ENCODE data around the gene ABCC11.
"Not testable (repeated sequence)": the region's sequence is repeated elsewhere in the genome, so short reads cannot be mapped to it uniquely, and the experiment has no call there.

Gene ABCC11

DNA sequence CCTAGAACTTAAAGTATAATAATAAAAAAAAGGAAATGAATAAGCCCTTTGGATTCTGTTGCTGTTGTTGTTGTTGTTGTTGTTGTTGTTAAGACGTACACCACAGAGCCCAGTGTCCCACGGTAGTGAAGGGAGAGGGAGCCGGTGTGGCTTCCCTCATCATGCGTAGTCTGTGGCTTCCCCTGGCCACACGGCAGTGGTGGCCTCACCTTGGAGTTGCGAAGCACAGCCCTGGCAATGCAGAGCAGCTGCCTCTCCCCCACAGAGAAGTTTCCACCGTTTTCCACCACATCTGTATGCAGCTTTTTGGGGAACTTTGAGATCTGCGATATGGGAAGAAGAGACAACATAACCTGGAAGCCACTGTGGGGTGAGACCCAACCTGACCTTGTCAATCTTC, 77.4 kb downstream of the ABCC11 start:
- H3K23ac ChIP-seq (ENCODE audit: low read length in 2 of 2): no peak overlapping the region

DNA sequence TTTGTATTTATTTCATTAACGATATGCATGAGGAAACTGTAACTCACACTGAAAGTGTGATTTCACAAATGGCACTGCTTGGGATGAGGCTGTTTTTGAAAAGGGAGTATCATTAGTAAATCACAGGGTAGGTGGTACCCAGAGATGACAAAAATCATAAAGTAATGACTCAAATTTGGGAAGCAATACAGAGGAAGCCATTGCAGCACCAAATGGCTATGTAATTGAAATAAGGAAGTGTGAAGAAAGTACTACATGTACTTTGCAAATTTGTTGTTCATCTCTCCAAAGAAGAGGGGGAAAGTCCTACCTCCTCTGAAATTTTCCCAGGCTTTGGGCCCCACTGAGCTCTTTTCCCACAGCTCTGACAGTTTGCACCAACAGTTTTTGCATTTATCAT, 79.3 kb downstream of the ABCC11 start:
- no peak overlapping the region for H4K8ac ChIP-seq (ENCODE audit: low read length)
- H3K9me3 ChIP-seq (ENCODE audit: control insufficient read depth, low read length): no peaks in the 10 kb centered on the region
- H3K4me3 ChIP-seq (ENCODE audit: insufficient read depth in 1 of 2, low read depth in 1 of 2, low read length in 2 of 2): no peak overlapping the region
- H2BK120ac ChIP-seq (ENCODE audit: low read depth, low read length): no peak overlapping the region
- no peak overlapping the region for H2BK12ac ChIP-seq (ENCODE audit: low read length in 2 of 2)
- no peak overlapping the region for H3K18ac ChIP-seq (ENCODE audit: low read depth in 1 of 2, low read length in 2 of 2)
- H3K27ac ChIP-seq (ENCODE audit: low read length, poor library complexity, severe bottlenecking): no peak overlapping the region
- H2AFZ ChIP-seq (ENCODE audit: low read depth, low read length): no peak overlapping the region
- H2AK5ac ChIP-seq (ENCODE audit: low read length, severe bottlenecking): no peak overlapping the region
- DNase-seq: no peak
- peaks cover 1% of the 10 kb centered on the region for H3K4me1 ChIP-seq (ENCODE audit: control insufficient read depth, insufficient read depth, low read depth, low read length)
- H3K79me1 ChIP-seq (replicated peaks; ENCODE audit: low read length, poor library complexity, severe bottlenecking): no peaks in the 10 kb centered on the region
- 94% methylated on average over 1 of the region's 1 CpG for WGBS
- H3K14ac ChIP-seq (ENCODE audit: low read length in 2 of 2): no peak overlapping the region
- no peak overlapping the region for H2BK15ac ChIP-seq (ENCODE audit: low read depth, poor library complexity, severe bottlenecking)
- H3K4me2 ChIP-seq (ENCODE audit: low read length, poor library complexity, severe bottlenecking): no peak overlapping the region
- no peak overlapping the region for H4K91ac ChIP-seq (ENCODE audit: low read length)
- no peaks in the 10 kb centered on the region for H3K36me3 ChIP-seq (ENCODE audit: control insufficient read depth in 1 of 2, insufficient read depth in 2 of 2, low read depth in 1 of 2, low read length in 2 of 2)
- H3K27me3 ChIP-seq (ENCODE audit: control insufficient read depth in 1 of 2, insufficient read depth in 1 of 2, low read length in 2 of 2): peaks cover 0 to 4% of the 10 kb centered on the region in 2 experiments
- no peak overlapping the region for H2BK5ac ChIP-seq (ENCODE audit: low read depth, low read length, poor library complexity, severe bottlenecking)
- no peak overlapping the region for H3K4ac ChIP-seq (ENCODE audit: low read depth in 1 of 2, low read length in 2 of 2)
- no peak overlapping the region for H3K9ac ChIP-seq (ENCODE audit: low read length)
- no peak overlapping the region for H3K23ac ChIP-seq (ENCODE audit: low read length in 2 of 2)

More for the DNA sequence above, 77.4 kb downstream of the ABCC11 start:
- H2AFZ ChIP-seq (ENCODE audit: low read depth, low read length): no peak overlapping the region
- H3K27me3 ChIP-seq (ENCODE audit: control insufficient read depth in 1 of 2, insufficient read depth in 1 of 2, low read length in 2 of 2): peaks cover 9% of the 10 kb centered on the region in 2 experiments
- H3K79me1 ChIP-seq (replicated peaks; ENCODE audit: low read length, poor library complexity, severe bottlenecking): no peaks in the 10 kb centered on the region
- no peak overlapping the region for H3K27ac ChIP-seq (ENCODE audit: low read length, poor library complexity, severe bottlenecking)
- no peak overlapping the region for H2BK15ac ChIP-seq (ENCODE audit: low read depth, poor library complexity, severe bottlenecking)
- no peak overlapping the region for H3K18ac ChIP-seq (ENCODE audit: low read depth in 1 of 2, low read length in 2 of 2)
- no peak overlapping the region for H3K14ac ChIP-seq (ENCODE audit: low read length in 2 of 2)
- no peak overlapping the region for H3K4me3 ChIP-seq (ENCODE audit: insufficient read depth in 1 of 2, low read depth in 1 of 2, low read length in 2 of 2)
- no peak overlapping the region for H3K4me2 ChIP-seq (ENCODE audit: low read length, poor library complexity, severe bottlenecking)
- peaks cover 1% of the 10 kb centered on the region for H3K4me1 ChIP-seq (ENCODE audit: control insufficient read depth, insufficient read depth, low read depth, low read length)
- no peak overlapping the region for H4K8ac ChIP-seq (ENCODE audit: low read length)
- H3K9ac ChIP-seq (ENCODE audit: low read length): no peak overlapping the region
- H2BK5ac ChIP-seq (ENCODE audit: low read depth, low read length, poor library complexity, severe bottlenecking): no peak overlapping the region
- H3K9me3 ChIP-seq (ENCODE audit: control insufficient read depth, low read length): no peaks in the 10 kb centered on the region
- no peak overlapping the region for H4K91ac ChIP-seq (ENCODE audit: low read length)
- H3K36me3 ChIP-seq (ENCODE audit: control insufficient read depth in 1 of 2, insufficient read depth in 2 of 2, low read depth in 1 of 2, low read length in 2 of 2): no peaks in the 10 kb centered on the region
- H2BK12ac ChIP-seq (ENCODE audit: low read length in 2 of 2): no peak overlapping the region
- WGBS: 88% methylated on average over 8 of the region's 8 CpGs
- H3K4ac ChIP-seq (ENCODE audit: low read depth in 1 of 2, low read length in 2 of 2): no peak overlapping the region
- no peak overlapping the region for H2AK5ac ChIP-seq (ENCODE audit: low read length, severe bottlenecking)
- no peak overlapping the region for H2BK120ac ChIP-seq (ENCODE audit: low read depth, low read length)
- DNase-seq: no peak

DNA sequence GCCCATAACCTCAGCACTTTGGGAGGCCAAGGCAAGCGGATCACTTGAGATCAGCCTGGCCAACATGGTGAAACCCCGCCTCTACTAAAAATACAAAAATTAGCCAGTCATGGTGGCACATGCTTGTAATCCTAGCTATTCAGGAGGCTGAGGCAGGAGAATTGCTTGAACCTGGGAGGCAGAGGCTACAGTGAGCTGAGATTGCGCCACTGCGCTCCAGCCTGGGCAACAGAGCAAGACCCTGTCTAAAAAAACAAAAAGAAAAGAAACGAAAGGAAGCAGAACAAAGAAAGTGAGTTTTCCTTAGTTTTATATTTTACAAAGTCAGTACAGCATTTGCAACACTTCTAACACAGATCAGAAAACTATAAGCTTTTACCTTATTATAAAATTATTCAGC, 80.7 kb downstream of the ABCC11 start:
- H3K14ac ChIP-seq (ENCODE audit: low read length in 2 of 2); H2BK5ac ChIP-seq (ENCODE audit: low read depth, low read length, poor library complexity, severe bottlenecking); H3K36me3 ChIP-seq (ENCODE audit: control insufficient read depth in 1 of 2, insufficient read depth in 2 of 2, low read depth in 1 of 2, low read length in 2 of 2); H4K91ac ChIP-seq (ENCODE audit: low read length); H3K4me1 ChIP-seq (ENCODE audit: control insufficient read depth, insufficient read depth, low read depth, low read length); H2BK12ac ChIP-seq (ENCODE audit: low read length in 2 of 2); H2AK5ac ChIP-seq (ENCODE audit: low read length, severe bottlenecking); H3K18ac ChIP-seq (ENCODE audit: low read depth in 1 of 2, low read length in 2 of 2); DNase-seq; H2BK120ac ChIP-seq (ENCODE audit: low read depth, low read length); H3K4me2 ChIP-seq (ENCODE audit: low read length, poor library complexity, severe bottlenecking); H3K27ac ChIP-seq (ENCODE audit: low read length, poor library complexity, severe bottlenecking); H3K4me3 ChIP-seq (ENCODE audit: insufficient read depth in 1 of 2, low read depth in 1 of 2, low read length in 2 of 2); H3K23ac ChIP-seq (ENCODE audit: low read length in 2 of 2); H3K27me3 ChIP-seq (ENCODE audit: control insufficient read depth in 1 of 2, insufficient read depth in 1 of 2, low read length in 2 of 2); H3K9me3 ChIP-seq (ENCODE audit: control insufficient read depth, low read length); H3K79me1 ChIP-seq (replicated peaks; ENCODE audit: low read length, poor library complexity, severe bottlenecking); H2AFZ ChIP-seq (ENCODE audit: low read depth, low read length); H3K9ac ChIP-seq (ENCODE audit: low read length); H3K4ac ChIP-seq (ENCODE audit: low read depth in 1 of 2, low read length in 2 of 2); H4K8ac ChIP-seq (ENCODE audit: low read length); H2BK15ac ChIP-seq (ENCODE audit: low read depth, poor library complexity, severe bottlenecking): not testable (repeated sequence)
- 93% methylated on average over 3 of the region's 5 CpGs for WGBS

DNA sequence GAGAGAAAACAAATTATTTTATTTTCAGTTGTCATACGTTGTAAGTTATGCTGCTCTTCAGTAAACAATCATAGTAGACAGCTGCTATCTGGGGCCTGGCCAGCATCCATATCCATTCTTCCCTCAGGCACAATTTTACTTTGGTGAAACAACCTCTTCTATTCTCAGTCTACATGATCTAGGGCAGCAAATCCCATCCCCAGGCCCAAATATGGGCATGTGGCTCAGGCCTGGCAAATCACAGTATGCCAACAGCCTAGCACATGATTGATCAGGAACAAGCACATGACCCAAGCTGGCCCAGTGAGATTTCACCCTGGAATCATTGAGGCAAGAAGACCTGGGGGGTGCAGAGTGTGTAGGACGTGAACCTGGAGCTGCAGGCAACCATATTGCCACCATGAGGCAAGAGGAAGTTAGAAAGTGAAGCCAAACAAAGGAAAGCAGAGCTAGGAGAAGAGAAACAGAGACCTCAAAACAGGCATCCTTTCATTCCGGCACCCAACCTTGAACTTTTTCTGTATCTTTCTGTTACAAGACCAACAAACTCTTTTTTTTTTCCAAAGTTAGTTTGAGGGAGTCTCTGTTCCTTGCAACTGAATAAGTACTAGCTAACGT, 81.3 kb downstream of the ABCC11 start:
- H4K8ac ChIP-seq (ENCODE audit: low read length): no peak overlapping the region
- no peak overlapping the region for H3K14ac ChIP-seq (ENCODE audit: low read length in 2 of 2)
- H2BK15ac ChIP-seq (ENCODE audit: low read depth, poor library complexity, severe bottlenecking): no peak overlapping the region
- peaks cover 1% of the 10 kb centered on the region for H3K4me1 ChIP-seq (ENCODE audit: control insufficient read depth, insufficient read depth, low read depth, low read length)
- no peaks in the 10 kb centered on the region for H3K9me3 ChIP-seq (ENCODE audit: control insufficient read depth, low read length)
- no peak overlapping the region for H3K18ac ChIP-seq (ENCODE audit: low read depth in 1 of 2, low read length in 2 of 2)
- H4K91ac ChIP-seq (ENCODE audit: low read length): no peak overlapping the region
- no peaks in the 10 kb centered on the region for H3K36me3 ChIP-seq (ENCODE audit: control insufficient read depth in 1 of 2, insufficient read depth in 2 of 2, low read depth in 1 of 2, low read length in 2 of 2)
- H3K9ac ChIP-seq (ENCODE audit: low read length): peak overlapping the region; percentile 61
- no peak overlapping the region for H3K23ac ChIP-seq (ENCODE audit: low read length in 2 of 2)
- peak overlapping the region in 1 of 2 experiments; percentile 17 for H2BK12ac ChIP-seq (ENCODE audit: low read length in 2 of 2)
- WGBS: 82% methylated on average over 3 of the region's 4 CpGs
- H2AFZ ChIP-seq (ENCODE audit: low read depth, low read length): no peak overlapping the region
- H3K4ac ChIP-seq (ENCODE audit: low read depth in 1 of 2, low read length in 2 of 2): no peak overlapping the region
- no peaks in the 10 kb centered on the region for H3K27me3 ChIP-seq (ENCODE audit: control insufficient read depth in 1 of 2, insufficient read depth in 1 of 2, low read length in 2 of 2)
- DNase-seq: peak; percentile 19
- H3K27ac ChIP-seq (ENCODE audit: low read length, poor library complexity, severe bottlenecking): no peak overlapping the region
- no peak overlapping the region for H3K4me3 ChIP-seq (ENCODE audit: insufficient read depth in 1 of 2, low read depth in 1 of 2, low read length in 2 of 2)
- no peaks in the 10 kb centered on the region for H3K79me1 ChIP-seq (replicated peaks; ENCODE audit: low read length, poor library complexity, severe bottlenecking)
- no peak overlapping the region for H3K4me2 ChIP-seq (ENCODE audit: low read length, poor library complexity, severe bottlenecking)
- H2BK120ac ChIP-seq (ENCODE audit: low read depth, low read length): no peak overlapping the region
- H2BK5ac ChIP-seq (ENCODE audit: low read depth, low read length, poor library complexity, severe bottlenecking): no peak overlapping the region
- no peak overlapping the region for H2AK5ac ChIP-seq (ENCODE audit: low read length, severe bottlenecking)
